ENCODE results near the gene WDFY2. TPM values are rescaled to one million over a fixed set of nuclear protein-coding genes. Genes with fewer than 3 reads are reported as not detected.

WDFY2 gene
- total RNA-seq, 2 donors from 2014 or later, result 2.7 to 3.3 TPM

DNA sequence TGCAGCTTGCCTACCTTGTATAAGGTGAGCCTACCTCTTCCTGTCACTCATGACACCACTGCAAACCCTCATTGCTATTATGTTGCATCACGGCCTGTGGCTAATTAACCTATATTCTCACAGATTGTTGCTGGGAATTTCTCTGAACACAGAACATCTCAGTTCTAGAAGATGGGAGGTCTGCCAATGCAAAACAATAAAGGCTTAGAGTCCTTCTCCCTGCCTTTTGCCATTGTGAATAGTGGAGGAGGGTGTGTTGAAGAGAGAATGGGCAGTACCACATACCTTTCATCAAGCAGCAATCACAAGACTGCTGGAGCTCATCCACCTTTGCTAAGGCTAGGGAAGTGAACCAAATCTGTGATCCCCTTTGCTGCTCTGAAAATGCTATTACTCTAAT is 34.4 kb downstream of the WDFY2 start:
- Histone ChIP-seq H3K9me3 (no peaks in the 10 kb centered on the region), H3K4me1 (no peaks in the 10 kb centered on the region), H3K27me3 (no peaks in the 10 kb centered on the region), H3K4me3 (no peak overlapping the region), H3K27ac (no peak overlapping the region), H3K9ac (ENCODE audit: low read depth in 2 of 2, low read length in 2 of 2) (no peak overlapping the region), H3K36me3 (no peaks in the 10 kb centered on the region)
- no peak for DNase-seq
- TF ChIP-seq, protein P1, sequence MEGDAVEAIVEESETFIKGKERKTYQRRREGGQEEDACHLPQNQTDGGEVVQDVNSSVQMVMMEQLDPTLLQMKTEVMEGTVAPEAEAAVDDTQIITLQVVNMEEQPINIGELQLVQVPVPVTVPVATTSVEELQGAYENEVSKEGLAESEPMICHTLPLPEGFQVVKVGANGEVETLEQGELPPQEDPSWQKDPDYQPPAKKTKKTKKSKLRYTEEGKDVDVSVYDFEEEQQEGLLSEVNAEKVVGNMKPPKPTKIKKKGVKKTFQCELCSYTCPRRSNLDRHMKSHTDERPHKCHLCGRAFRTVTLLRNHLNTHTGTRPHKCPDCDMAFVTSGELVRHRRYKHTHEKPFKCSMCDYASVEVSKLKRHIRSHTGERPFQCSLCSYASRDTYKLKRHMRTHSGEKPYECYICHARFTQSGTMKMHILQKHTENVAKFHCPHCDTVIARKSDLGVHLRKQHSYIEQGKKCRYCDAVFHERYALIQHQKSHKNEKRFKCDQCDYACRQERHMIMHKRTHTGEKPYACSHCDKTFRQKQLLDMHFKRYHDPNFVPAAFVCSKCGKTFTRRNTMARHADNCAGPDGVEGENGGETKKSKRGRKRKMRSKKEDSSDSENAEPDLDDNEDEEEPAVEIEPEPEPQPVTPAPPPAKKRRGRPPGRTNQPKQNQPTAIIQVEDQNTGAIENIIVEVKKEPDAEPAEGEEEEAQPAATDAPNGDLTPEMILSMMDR (IDR thresholded peaks at IDR 0.05), result no peak
- intact Hi-C loops (cut with DNase I), result no loop called here

DNA sequence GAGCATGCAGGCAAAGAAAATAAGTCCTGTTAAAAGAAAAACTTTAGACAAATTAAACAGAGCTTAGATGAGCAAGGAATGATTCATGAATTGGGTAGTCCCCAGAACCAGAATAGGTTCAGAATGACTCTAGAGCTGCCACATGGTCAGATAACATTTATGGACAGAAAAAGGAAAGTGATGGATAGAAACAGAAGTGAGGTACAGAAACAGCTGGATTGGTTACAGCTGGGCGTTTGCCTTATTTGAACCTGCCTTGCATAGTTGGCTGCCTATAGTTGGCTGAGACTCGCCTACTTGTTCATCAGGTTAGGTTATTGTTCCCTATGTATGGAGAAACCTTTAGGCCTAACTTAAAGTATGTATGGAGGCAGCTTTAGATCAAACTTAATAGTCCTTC is 35.4 kb downstream of the WDFY2 start:
- H3K27me3 ChIP-seq, result no peaks in the 10 kb centered on the region

DNA sequence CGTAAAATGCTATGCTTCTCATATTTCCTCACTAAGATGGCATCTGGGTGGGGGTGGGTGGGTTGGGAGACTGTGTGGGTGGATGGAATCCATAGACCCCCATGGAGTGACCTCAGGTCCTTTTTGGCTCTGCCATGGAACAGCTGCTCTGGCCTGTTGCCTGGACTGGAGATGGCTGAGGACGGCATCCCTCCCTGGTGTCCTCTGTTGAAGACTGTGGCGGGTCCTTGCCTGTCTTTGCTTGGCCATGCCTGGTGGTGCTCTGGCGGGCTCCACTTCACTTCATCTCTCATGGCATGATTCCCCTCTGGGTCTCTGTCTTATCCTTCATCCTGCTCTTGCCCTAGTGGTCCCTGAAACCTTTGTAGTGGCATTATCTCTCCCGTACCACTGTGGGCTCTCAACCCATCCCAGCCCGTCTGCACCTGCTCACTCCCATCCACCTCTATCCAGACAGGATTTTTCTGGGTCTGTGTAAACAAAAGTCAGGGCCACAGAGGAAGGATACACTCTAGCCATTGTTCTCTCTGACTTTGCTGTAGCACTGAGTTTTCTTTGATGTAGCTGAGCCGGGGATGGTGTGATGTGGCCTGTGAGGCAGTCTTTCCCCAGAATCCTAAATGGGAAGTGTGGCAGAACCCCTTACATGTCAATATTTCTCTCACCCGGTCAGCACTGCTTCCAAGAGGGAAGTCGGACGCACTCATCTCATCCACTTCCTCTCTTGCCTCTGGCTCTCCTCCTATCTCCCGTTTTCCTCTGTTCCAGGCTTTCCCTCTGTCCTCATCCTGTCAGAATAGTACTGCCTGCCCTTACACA is 36.1 kb downstream of the WDFY2 start:
- Histone ChIP-seq H3K27ac (no peak overlapping the region), H3K4me3 (no peak overlapping the region), H3K36me3 (no peaks in the 10 kb centered on the region), H3K4me1 (no peaks in the 10 kb centered on the region), H3K9me3 (no peaks in the 10 kb centered on the region), H3K9ac (ENCODE audit: low read depth in 2 of 2, low read length in 2 of 2) (no peak overlapping the region), H3K27me3 (no peaks in the 10 kb centered on the region)
- intact Hi-C loops (cut with DNase I), result no loop called here
- TF ChIP-seq, protein P1 (IDR thresholded peaks at IDR 0.05), result no peak
- no peak for DNase-seq

More for the DNA sequence above, 35.4 kb downstream of the WDFY2 start:
- Histone ChIP-seq H3K9ac (ENCODE audit: low read depth in 2 of 2, low read length in 2 of 2) (no peak overlapping the region), H3K9me3 (no peaks in the 10 kb centered on the region), H3K27ac (no peak overlapping the region), H3K36me3 (no peaks in the 10 kb centered on the region), H3K4me1 (no peaks in the 10 kb centered on the region), H3K4me3 (no peak overlapping the region)
- TF ChIP-seq, protein P1 (IDR thresholded peaks at IDR 0.05), result no peak
- intact Hi-C loops (cut with DNase I), result no loop called here
- no peak for DNase-seq

DNA sequence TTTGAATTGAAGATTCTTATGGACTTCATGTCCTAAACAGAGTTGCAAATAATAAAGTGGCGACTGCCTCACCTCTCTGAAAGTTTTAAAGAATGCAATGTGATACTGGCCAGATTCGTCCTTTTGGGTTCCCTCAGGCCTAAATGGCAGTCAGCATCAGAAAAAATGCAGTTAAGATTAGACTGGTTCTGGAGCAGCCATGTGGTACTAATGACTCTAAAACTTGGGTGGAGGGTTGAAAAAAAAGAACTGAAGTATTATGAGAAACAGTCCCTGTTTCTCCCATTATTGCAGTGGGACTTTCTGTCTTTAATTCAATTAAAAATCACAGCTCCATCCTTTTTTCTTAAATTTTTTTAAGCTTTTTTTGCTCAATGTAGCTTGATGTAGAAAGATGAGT is 37.3 kb downstream of the WDFY2 start:
- TF ChIP-seq, protein P1 (IDR thresholded peaks at IDR 0.05), result no peak
- H3K4me1 ChIP-seq, result no peaks in the 10 kb centered on the region
- no peak overlapping the region for H3K4me3 ChIP-seq
- H3K36me3 ChIP-seq, result no peaks in the 10 kb centered on the region
- intact Hi-C loops (cut with DNase I), result no loop called here
- DNase-seq, result no peak
- H3K27me3 ChIP-seq, result no peaks in the 10 kb centered on the region
- no peak overlapping the region for H3K27ac ChIP-seq
- H3K9ac ChIP-seq (ENCODE audit: low read depth in 2 of 2, low read length in 2 of 2), result no peak overlapping the region
- H3K9me3 ChIP-seq, result no peaks in the 10 kb centered on the region

DNA sequence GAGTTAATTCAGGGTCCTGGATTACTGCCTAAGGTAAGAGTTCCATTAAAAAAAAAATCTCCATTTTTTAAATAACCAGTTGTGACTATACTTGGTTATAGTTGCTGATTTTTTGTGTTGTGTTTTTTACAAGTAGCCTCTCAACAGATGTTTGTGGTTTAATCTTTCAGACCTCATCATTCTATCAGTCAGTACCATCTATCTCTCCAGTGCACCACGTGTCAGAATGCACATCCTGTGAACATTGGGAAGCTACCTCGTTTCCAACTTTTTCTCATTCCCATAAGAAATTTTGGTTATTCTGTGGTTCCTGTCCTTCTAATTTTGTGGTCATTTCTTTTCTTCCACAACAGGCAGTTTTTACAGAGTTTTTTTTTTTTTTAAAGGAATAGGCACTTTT is 39.2 kb downstream of the WDFY2 start:
- intact Hi-C loops (cut with DNase I), result no loop called here
- no peak overlapping the region for H3K9ac ChIP-seq (ENCODE audit: low read depth in 2 of 2, low read length in 2 of 2)
- no peak overlapping the region for H3K27ac ChIP-seq
- TF ChIP-seq, protein P1 (IDR thresholded peaks at IDR 0.05), result no peak
- no peaks in the 10 kb centered on the region for H3K9me3 ChIP-seq
- no peaks in the 10 kb centered on the region for H3K27me3 ChIP-seq
- H3K36me3 ChIP-seq, result no peaks in the 10 kb centered on the region
- H3K4me3 ChIP-seq, result no peak overlapping the region
- no peak for DNase-seq
- H3K4me1 ChIP-seq, result no peaks in the 10 kb centered on the region
